Fibroblast of peridontal ligament (primary cell): Measurements from ENCODE around the gene CLDN14.

Experiments used
- DNase-seq: peaks from one replicate; pipeline ENCODE4 v3.0.0-alpha.2; 2010; ENCODE audit errors: extremely low read depth

CLDN14 gene

GRCh38 chr21:36433059-36433709, 46.7 kb downstream of the CLDN14 start:
- no peak for DNase-seq

GRCh38 chr21:36431252-36431651, 48.7 kb downstream of the CLDN14 start:
- no peak for DNase-seq

DNA sequence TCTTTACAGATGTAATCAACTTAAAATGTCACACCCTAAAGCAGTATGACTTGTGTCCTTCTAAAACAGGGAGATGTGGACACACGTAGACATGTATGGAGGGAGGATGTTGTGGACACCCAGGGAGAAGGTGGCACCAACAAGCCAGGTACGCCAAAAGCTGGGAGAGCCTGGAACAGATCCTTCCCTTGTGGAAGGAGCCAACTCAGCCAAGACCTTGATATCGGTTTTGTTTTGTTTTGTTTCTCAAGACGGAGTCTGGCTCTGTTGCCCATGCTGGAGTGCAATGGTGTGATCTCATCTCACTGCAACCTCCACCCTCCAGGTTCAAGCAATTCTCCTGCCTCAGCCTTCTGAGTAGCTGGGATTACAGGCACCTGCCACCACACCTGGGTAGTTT, 49.1 kb downstream of the CLDN14 start:
- no peak for DNase-seq

- peak; percentile 94 for DNase-seq
These were observed 49.9 kb downstream of the CLDN14 start for GRCh38 chr21:36429947-36430546.

- DNase-seq: no peak
These were observed 51.0 kb downstream of the CLDN14 start for GRCh38 chr21:36428761-36429432.

DNA sequence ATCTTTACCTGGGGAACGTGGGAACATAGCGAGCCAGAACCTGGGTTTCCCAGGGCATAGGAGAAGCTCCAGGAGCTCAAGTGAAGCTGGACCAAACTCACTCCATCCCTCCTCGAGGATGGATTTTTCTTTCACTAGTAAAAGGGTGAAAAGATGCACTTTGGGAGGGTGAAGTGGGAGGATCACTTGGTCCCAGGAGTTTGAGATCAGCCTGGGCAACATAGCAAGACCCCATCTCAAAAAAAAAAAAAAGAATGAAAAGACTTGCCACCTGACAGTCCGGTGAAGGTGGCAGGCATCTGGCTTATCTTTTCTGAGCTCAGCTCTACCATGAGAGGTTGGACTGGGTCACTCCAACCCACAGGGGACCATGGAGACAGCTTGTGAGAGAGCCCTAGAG, 52.4 kb downstream of the CLDN14 start:
- DNase-seq: no peak

DNA sequence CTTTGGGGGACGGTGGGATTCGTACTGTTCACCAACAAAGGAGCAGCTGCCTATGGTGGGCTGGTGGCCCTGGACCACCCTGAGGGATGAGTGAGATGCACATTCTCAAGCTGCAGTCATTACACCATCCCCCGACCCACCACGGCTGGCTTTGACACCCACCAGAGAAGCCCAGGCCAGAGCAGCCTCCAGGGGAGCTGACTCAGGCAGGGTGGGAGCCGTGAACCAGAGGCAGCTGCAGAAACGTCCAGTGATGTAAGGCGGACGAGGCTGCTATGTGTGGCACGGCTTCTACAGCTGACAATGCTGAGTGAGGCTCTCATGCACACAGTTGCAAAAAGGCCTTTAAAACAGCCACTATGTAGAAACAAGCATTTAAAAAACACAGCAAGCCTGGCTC, 54.6 kb downstream of the CLDN14 start:
- DNase-seq: peak; percentile 35

DNA sequence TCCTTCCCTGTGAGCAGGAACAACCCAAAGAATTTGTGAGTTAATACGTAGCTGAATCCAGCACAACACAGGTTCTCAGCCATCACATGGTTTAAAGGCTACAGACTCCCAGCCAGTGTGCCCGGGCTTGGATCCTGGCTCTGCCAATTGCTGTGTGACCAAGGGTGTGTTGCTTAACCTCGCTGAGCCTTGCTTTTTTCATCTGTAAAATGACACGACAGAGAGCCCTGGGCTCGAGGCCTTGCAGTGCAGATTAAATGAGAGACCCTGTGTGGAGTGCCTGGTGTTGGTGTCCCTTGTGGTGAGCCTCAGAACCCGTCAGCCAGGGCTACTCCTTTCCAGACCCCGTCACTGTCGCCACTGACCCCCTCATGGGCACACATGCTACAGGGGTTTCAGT, 55.3 kb downstream of the CLDN14 start:
- DNase-seq: no peak

- DNase-seq: no peak
These were observed 56.0 kb downstream of the CLDN14 start for GRCh38 chr21:36423771-36424433.

DNA sequence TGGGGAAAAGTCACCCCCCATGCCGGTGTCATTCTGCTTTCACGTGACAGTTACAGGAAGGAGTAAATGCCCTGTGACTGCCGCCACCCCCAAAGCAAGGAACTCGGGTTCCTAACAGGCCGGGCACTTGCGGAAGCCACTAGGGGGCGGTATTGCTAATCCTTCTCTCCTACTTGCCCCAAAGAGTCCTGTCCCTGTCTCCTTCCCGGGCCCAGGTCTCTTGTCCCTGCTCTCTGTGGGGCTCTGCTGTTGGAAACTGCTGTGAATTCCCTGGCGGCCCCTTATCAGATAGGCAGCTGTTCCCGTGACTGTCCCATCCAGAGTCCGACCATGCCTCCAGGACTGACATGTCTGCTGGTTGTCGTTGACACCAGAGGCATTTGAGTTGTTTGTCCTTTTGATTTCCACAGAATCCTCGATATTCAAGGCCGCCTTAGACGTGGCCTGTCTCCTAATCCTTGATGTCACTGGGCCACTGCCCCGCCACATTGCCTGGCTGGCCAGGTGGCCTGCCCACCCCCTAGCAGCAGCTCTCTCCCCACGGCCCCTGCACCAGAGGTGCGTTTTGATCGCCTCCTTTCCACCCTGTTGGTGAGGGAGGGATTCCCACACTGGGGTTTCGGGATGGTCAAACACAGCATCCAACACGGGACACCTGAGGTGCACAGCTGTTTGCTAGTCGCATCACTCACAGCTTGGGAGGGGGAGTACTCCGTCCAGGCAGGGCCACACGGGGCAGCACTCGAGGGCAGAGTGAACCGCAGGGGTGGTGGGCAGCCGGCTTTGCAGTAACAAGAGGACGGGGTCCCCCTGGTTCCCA, 57.4 kb downstream of the CLDN14 start:
- peak; percentile 43 for DNase-seq

DNA sequence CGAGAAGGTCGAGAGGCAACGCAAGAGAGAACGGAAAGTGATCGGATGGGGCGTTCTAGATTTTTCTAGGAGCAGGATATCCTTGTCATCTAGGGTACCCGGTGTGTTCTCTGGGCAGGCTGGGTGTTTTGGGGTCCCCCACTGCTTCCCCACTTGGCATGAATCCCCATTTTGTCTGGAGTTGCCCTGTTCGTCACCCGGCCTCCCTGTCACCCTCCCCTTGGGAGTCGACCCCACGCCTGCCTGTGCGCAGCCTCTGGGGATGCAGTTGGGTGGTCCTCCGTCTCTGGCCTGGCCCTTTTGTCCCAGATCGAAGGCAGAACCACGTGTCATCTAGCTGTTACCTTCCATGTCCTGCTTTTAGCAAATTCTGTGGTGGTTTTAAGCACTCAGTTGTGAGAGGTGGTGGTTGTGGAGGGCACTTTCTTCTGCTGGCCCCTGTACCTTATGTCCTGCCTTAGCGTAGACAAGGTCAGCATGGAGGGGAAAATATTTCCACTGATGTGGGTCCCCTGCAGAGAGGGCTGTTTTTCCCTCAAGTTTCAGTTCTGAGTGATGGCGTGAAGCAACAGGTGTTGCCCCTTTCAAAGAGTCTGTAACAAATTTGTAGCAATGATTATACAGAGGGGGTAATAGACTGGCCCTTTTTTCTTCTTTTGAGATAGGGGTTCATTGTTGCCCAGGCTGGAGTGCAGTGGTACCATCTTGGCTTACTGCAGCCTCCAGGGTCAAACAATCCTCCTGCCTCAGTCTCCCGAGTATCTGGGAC, 59.2 kb downstream of the CLDN14 start:
- DNase-seq: no peak

DNA sequence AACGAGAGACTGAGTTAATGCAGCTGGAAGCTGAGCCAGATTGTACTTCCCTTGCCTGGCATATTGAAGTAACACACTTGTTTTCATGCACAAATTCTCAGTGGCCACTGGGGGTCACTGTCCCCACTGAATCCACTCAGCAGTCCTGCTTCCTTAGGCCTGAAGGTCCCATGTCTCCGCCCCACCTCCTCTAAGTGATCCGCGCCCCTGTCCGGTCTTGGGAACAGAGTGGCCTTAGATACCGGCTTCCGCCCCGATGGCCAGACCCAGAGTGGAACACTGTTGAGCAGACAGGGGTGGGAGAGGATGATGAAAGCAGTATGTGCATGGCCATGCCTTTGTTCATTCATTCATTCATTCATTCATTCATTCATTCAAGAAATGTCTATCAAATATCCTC, 59.9 kb downstream of the CLDN14 start:
- peak; percentile 87 for DNase-seq

GRCh38 chr21:36419241-36419640, 60.7 kb downstream of the CLDN14 start:
- no peak for DNase-seq

DNA sequence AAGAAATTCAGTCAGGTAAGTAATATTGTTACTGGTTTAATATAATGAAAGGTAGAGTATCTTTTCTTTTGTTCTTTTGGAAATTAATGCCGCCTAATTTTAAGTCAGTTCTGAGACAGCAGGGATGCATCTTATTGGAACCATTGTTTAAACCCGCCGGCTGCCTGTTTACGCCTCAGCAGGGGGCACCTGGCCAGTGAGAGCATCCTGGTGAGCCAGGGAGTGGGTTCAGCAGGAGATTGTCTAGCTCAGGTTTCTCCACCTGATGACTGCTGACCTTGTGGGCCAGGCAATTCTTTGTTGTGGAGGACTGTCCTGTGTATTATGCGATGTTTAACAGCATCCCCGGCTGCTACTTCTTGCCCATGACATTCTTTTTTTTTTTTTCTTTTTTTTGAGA, 64.5 kb downstream of the CLDN14 start:
- DNase-seq: no peak

DNA sequence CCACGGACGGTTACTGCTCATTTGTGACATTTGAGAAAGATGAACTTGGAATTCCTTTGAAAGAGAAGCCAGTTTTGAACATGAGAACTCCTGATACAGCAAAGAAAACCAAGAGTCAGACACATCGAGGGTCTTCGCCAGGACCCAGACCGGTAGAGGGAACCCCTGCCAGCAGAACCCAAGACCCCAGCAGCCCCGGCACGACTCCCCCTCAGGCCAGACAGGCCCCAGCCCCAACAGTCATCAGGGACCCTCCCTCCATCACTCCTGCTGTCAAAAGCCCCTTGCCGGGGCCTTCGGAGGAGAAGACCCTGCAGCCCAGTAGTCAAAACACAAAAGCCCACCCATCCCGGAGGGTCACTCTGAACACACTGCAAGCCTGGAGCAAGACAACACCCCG, 67.0 kb downstream of the CLDN14 start:
- DNase-seq: no peak

- no peak for DNase-seq
These were observed 68.6 kb downstream of the CLDN14 start for GRCh38 chr21:36411301-36411700.
